Naive thymus-derived CD4-positive, alpha-beta T cell (primary cell): ENCODE data around the gene DPPA3. TPM values are rescaled to one million over a fixed set of nuclear protein-coding genes. Genes with fewer than 3 reads are reported as not detected.
"Not testable (repeated sequence)": the region's sequence is repeated elsewhere in the genome, so short reads cannot be mapped to it uniquely, and the experiment has no call there.

ENCODE experiments used
- ATAC-seq: fragments of 150-1000 bp; cut with Tn5 transposase; 2 replicates; pipeline ENCODE4 v1.10.0; 2021; ENCODE audit warnings: mild to moderate bottlenecking, moderate library complexity
- CTCF ChIA-PET: fragments of 350-600 bp; sonication (Branson Sonifier 250); formaldehyde crosslinking; loops from one replicate; lab custom pipeline; 2021; ENCODE audit warnings: antibody characterized with exemption; lab: Charles Lee
- POLR2A ChIA-PET: fragments of 350-600 bp; sonication (Branson Sonifier 250); formaldehyde crosslinking; loops from one replicate; lab custom pipeline; 2021; ENCODE audit warnings: antibody characterized with exemption, inconsistent platforms; lab: Charles Lee
- DNase-seq, 9 donors: peaks; one replicate each; pipeline versions ENCODE4 v3.0.0 to v3.0.0-alpha.2; 2020 to 2022; ENCODE audit warnings: mixed read lengths in 1 of 9
- H3K27ac ChIP-seq: one replicate; pipeline ENCODE4 v1.7.0; 2013; ENCODE audit warnings: mild to moderate bottlenecking, low read depth, low read length, moderate library complexity
- H3K27me3 ChIP-seq, 2 donors: one replicate each; pipeline ENCODE4 v1.7.0; 2013; ENCODE audit warnings: low read length in 2 of 2, mild to moderate bottlenecking in 2 of 2, moderate library complexity in 2 of 2; ENCODE audit not compliant: control insufficient read depth in 2 of 2, insufficient read depth in 2 of 2
- H3K36me3 ChIP-seq, 3 experiments: 1 replicate in 2 of 3; 2 replicates in 1 of 3; pipeline ENCODE4 v1.7.0; 2013; ENCODE audit warnings: low read length in 3 of 3, mild to moderate bottlenecking in 3 of 3, moderate library complexity in 1 of 3; ENCODE audit not compliant: insufficient read depth in 3 of 3, control insufficient read depth in 2 of 3
- H3K4me1 ChIP-seq, 2 donors: one replicate each; pipeline ENCODE4 v1.7.0; 2013; ENCODE audit warnings: low read length in 2 of 2, mild to moderate bottlenecking in 2 of 2, moderate library complexity in 1 of 2; ENCODE audit not compliant: control insufficient read depth in 2 of 2, insufficient read depth in 2 of 2
- H3K4me3 ChIP-seq: 2 replicates; pipeline ENCODE4 v1.7.0; 2013; ENCODE audit warnings: mild to moderate bottlenecking, low read length
- H3K9me3 ChIP-seq, 3 experiments: 1 replicate in 2 of 3; 2 replicates in 1 of 3; pipeline ENCODE4 v1.7.0; 2013; ENCODE audit warnings: low read length in 3 of 3; ENCODE audit not compliant: control insufficient read depth in 2 of 3
- H3K27ac Mint-ChIP-seq, 9 donors: one replicate each; pipeline ENCODE4 v1.8.0; 2020 to 2022; ENCODE audit warnings: mixed read lengths in 9 of 9, mild to moderate bottlenecking in 8 of 9, moderate library complexity in 5 of 9, inconsistent platforms in 2 of 9
- H3K27me3 Mint-ChIP-seq, 5 donors: one replicate each; pipeline ENCODE4 v1.8.0; 2021 to 2022; ENCODE audit warnings: mixed read lengths in 5 of 5, mild to moderate bottlenecking in 1 of 5
- H3K36me3 Mint-ChIP-seq, 5 donors: one replicate each; pipeline ENCODE4 v1.8.0; 2020 to 2022; ENCODE audit warnings: mixed read lengths in 5 of 5, mild to moderate bottlenecking in 3 of 5, inconsistent platforms in 1 of 5
- H3K4me1 Mint-ChIP-seq, 7 donors: one replicate each; pipeline ENCODE4 v1.8.0; 2020 to 2022; ENCODE audit warnings: mixed read lengths in 7 of 7, mild to moderate bottlenecking in 3 of 7, inconsistent platforms in 1 of 7
- H3K4me3 Mint-ChIP-seq, 10 donors: one replicate each; pipeline ENCODE4 v1.8.0; 2020 to 2022; ENCODE audit warnings: mild to moderate bottlenecking in 10 of 10, mixed read lengths in 10 of 10, moderate library complexity in 6 of 10, inconsistent platforms in 2 of 10
- H3K9me3 Mint-ChIP-seq, 11 donors: one replicate each; pipeline ENCODE4 v1.8.0; 2020 to 2022; ENCODE audit warnings: mixed read lengths in 11 of 11, mild to moderate bottlenecking in 4 of 11, inconsistent platforms in 1 of 11, moderate library complexity in 1 of 11
- intact Hi-C, 2 donors: fragments of 100-400 bp; cut with micrococcal nuclease; formaldehyde crosslinking; loops; one replicate each; pipeline ENCODE4 v1.15.1; 2023
- polyA plus RNA-seq, 2 donors: library from polyadenylated mRNA; unstranded; fragments of 300-500 nt; fragmentation: Illumina TruSeq; gene quantifications; one replicate each; pipeline ENCODE4 v1.2.3, GENCODE V29; 2021
- total RNA-seq, 6 experiments: library from RNA in 5 of 6; stranded (reverse) in 5 of 6; gene quantifications; 1 replicate in 5 of 6; 2 replicates in 1 of 6; pipeline ENCODE4 v1.2.3 and lab custom pipeline; 2021 to 2026

The DPPA3 gene
- total and polyA plus RNA-seq, 7 experiments from 2014 or later, result not detected

GRCh38 chr12:7749442-7749841 is 38.2 kb downstream of the DPPA3 start:
- Mint-ChIP-seq H3K27me3 (no peaks in the 10 kb centered on the region), H3K9me3 (peaks cover 0 to 4% (median 0%) of the 10 kb centered on the region in 11 donors), H3K36me3 (no peaks in the 10 kb centered on the region), H3K4me3 (no peak overlapping the region), H3K4me1 (peaks cover 0 to 2% (median 0%) of the 10 kb centered on the region in 7 donors), H3K27ac (no peak overlapping the region)
- H3K4me1 ChIP-seq, result no peaks in the 10 kb centered on the region
- no peak overlapping the region for H3K4me3 ChIP-seq
- DNase-seq, result no peak
- no peaks in the 10 kb centered on the region for H3K36me3 ChIP-seq
- H3K9me3 ChIP-seq, result no peaks in the 10 kb centered on the region
- ATAC-seq, result no peak
- H3K27ac ChIP-seq, result no peak overlapping the region
- POLR2A ChIA-PET, result no interaction called here
- no peaks in the 10 kb centered on the region for H3K27me3 ChIP-seq
- CTCF ChIA-PET, result no interaction called here
- intact Hi-C loops, result no loop called here

- ChIA-PET CTCF (no interaction called here), POLR2A (no interaction called here)
- H3K4me1 ChIP-seq, result no peaks in the 10 kb centered on the region
- intact Hi-C loops, result no loop called here
- H3K27me3 ChIP-seq, result no peaks in the 10 kb centered on the region
- Mint-ChIP-seq H3K27ac (no peak overlapping the region), H3K27me3 (no peaks in the 10 kb centered on the region), H3K4me3 (no peak overlapping the region), H3K4me1 (peaks cover 0 to 2% (median 0%) of the 10 kb centered on the region in 7 donors), H3K36me3 (no peaks in the 10 kb centered on the region), H3K9me3 (peaks cover 0 to 6% (median 0%) of the 10 kb centered on the region in 11 donors)
- no peaks in the 10 kb centered on the region for H3K36me3 ChIP-seq
- no peak overlapping the region for H3K27ac ChIP-seq
- DNase-seq, result no peak
- no peaks in the 10 kb centered on the region for H3K9me3 ChIP-seq
- no peak overlapping the region for H3K4me3 ChIP-seq
- no peak for ATAC-seq
These were observed 39.1 kb downstream of the DPPA3 start for GRCh38 chr12:7750350-7750749.

GRCh38 chr12:7751394-7751793 is 40.2 kb downstream of the DPPA3 start:
- intact Hi-C loops, result no loop called here
- DNase-seq (no peak), ATAC-seq (no peak)
- no peak overlapping the region for H3K27ac Mint-ChIP-seq
- Histone ChIP-seq H3K4me3 (no peak overlapping the region), H3K27me3 (no peaks in the 10 kb centered on the region), H3K36me3 (no peaks in the 10 kb centered on the region), H3K9me3 (no peaks in the 10 kb centered on the region), H3K4me1 (no peaks in the 10 kb centered on the region), H3K27ac (no peak overlapping the region)
- H3K27me3 Mint-ChIP-seq, result no peaks in the 10 kb centered on the region
- CTCF ChIA-PET, result no interaction called here
- peaks cover 0 to 6% (median 0%) of the 10 kb centered on the region in 11 donors for H3K9me3 Mint-ChIP-seq
- POLR2A ChIA-PET, result no interaction called here
- H3K4me3 Mint-ChIP-seq, result no peak overlapping the region
- H3K36me3 Mint-ChIP-seq, result no peaks in the 10 kb centered on the region
- peaks cover 0 to 10% (median 0%) of the 10 kb centered on the region in 7 donors for H3K4me1 Mint-ChIP-seq

- H3K36me3 ChIP-seq, H3K9me3 Mint-ChIP-seq, H3K4me3 ChIP-seq, H3K27ac Mint-ChIP-seq, H3K27me3 Mint-ChIP-seq, DNase-seq, H3K27ac ChIP-seq, H3K4me3 Mint-ChIP-seq, POLR2A ChIA-PET, ATAC-seq, H3K4me1 Mint-ChIP-seq, H3K27me3 ChIP-seq, H3K9me3 ChIP-seq, intact Hi-C loops, H3K4me1 ChIP-seq, H3K36me3 Mint-ChIP-seq: not testable (repeated sequence)
- CTCF ChIA-PET, result interaction anchor here (0.7 kb wide), 1 partner anchor 149 kb away, joined by 3 read pairs; no protein-coding TSS in a partner anchor
These were observed 41.0 kb downstream of the DPPA3 start for GRCh38 chr12:7751941-7752922.

- POLR2A ChIA-PET, DNase-seq, H3K4me1 Mint-ChIP-seq, H3K4me3 ChIP-seq, H3K27me3 ChIP-seq, ATAC-seq, H3K9me3 Mint-ChIP-seq, H3K36me3 Mint-ChIP-seq, intact Hi-C loops, H3K36me3 ChIP-seq, CTCF ChIA-PET, H3K9me3 ChIP-seq, H3K27me3 Mint-ChIP-seq, H3K27ac ChIP-seq, H3K4me1 ChIP-seq: not testable (repeated sequence)
- Mint-ChIP-seq H3K27ac (peak overlapping the region in 1 of 9 donors; percentile 13), H3K4me3 (peak overlapping the region in 4 of 10 donors; percentile 8 to 56 (median 30))
These were observed 44.4 kb downstream of the DPPA3 start for GRCh38 chr12:7755668-7756067.

- Histone ChIP-seq H3K4me3 (no peak overlapping the region), H3K27me3 (no peaks in the 10 kb centered on the region), H3K36me3 (no peaks in the 10 kb centered on the region), H3K9me3 (no peaks in the 10 kb centered on the region), H3K4me1 (no peaks in the 10 kb centered on the region), H3K27ac (no peak overlapping the region)
- Mint-ChIP-seq H3K9me3 (peaks cover 0 to 3% (median 0%) of the 10 kb centered on the region in 11 donors), H3K27ac (no peak overlapping the region), H3K27me3 (no peaks in the 10 kb centered on the region), H3K36me3 (no peaks in the 10 kb centered on the region), H3K4me3 (no peak overlapping the region), H3K4me1 (peaks cover 0 to 10% (median 0%) of the 10 kb centered on the region in 7 donors)
- ChIA-PET POLR2A (no interaction called here), CTCF (no interaction called here)
- intact Hi-C loops, result no loop called here
- no peak for DNase-seq
- ATAC-seq, result no peak
These were observed 45.8 kb downstream of the DPPA3 start for GRCh38 chr12:7756993-7757392.

GRCh38 chr12:7758766-7759140 is 47.5 kb downstream of the DPPA3 start:
- CTCF ChIA-PET, result no interaction called here
- intact Hi-C loops, result no loop called here
- Mint-ChIP-seq H3K27me3 (peaks cover 0 to 5% (median 0%) of the 10 kb centered on the region in 5 donors), H3K4me1 (peaks cover 0 to 8% (median 0%) of the 10 kb centered on the region in 7 donors), H3K27ac (no peak overlapping the region), H3K36me3 (no peaks in the 10 kb centered on the region), H3K4me3 (no peak overlapping the region), H3K9me3 (peaks cover 0 to 2% (median 0%) of the 10 kb centered on the region in 11 donors)
- H3K4me3 ChIP-seq, result no peak overlapping the region
- no peaks in the 10 kb centered on the region for H3K36me3 ChIP-seq
- POLR2A ChIA-PET, result no interaction called here
- no peaks in the 10 kb centered on the region for H3K4me1 ChIP-seq
- no peaks in the 10 kb centered on the region for H3K9me3 ChIP-seq
- no peak overlapping the region for H3K27ac ChIP-seq
- H3K27me3 ChIP-seq, result no peaks in the 10 kb centered on the region
- DNase-seq, result no peak
- no peak for ATAC-seq
